ENCODE results near the gene MTUS2. TPM values are rescaled to one million over a fixed set of nuclear protein-coding genes. Genes with fewer than 3 reads are reported as not detected.

The MTUS2 gene
- total and polyA plus RNA-seq, 9 of the 15 experiments (the other 6 are each of a cell fraction or from before 2014, with no cell fraction given) = 0.01 to 0.28 (median 0.06) TPM; not detected in 1

DNA sequence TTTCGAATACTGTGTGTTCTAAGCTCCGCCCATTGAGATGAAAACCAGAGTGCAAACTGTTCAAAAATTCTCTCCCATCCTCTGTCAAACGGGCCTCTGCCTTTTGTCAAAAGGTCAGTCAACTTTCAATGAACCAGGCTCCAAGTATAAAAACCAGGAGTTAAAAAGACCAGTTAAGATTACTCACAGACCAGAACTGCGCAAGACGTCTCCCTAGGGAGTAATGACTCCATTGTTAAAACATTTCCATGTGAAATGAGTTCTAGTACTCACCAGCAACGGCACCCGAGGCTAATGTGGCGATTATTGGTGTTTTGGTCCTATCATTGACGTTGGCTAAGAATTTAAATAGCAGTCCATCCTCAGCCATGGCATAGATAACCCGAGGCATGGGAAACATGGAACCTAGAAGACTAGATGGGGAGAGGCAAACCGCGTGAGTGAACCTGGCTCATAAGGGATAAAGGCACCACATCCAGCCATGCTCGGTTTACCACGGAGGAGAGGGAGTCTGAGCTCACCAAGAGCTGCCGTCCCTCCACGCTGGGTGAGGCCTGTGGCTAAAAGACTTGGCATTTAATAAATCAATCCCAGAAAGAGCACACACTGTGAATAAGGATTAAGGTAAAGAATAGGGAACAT, 702.0 kb downstream of the MTUS2 start:
- H4K20me1 ChIP-seq (replicated peaks; ENCODE audit: control insufficient read depth, insufficient read depth, low read length) = no peaks in the 10 kb centered on the region; the same call in 1 of the 2 replicates
- FAIRE-seq (no peak), ATAC-seq (no peak), DNase-seq (ENCODE audit: extremely low read depth in 1 of 4, low spot score in 3 of 4) (no peak)
- no peak overlapping the region for H2AFZ ChIP-seq (ENCODE audit: low read depth, low read length)
- H3K9ac ChIP-seq (ENCODE audit: insufficient read depth in 1 of 2, low read depth in 2 of 2, low read length in 2 of 2) = no peak overlapping the region
- POLR2A ChIA-PET = interaction anchor here (1.4 kb wide), 1 partner anchor 15 kb away, joined by 4 read pairs; no protein-coding TSS in a partner anchor
- in situ Hi-C loops (cut with MboI) (no loop called here), intact Hi-C loops (cut with micrococcal nuclease) (no loop called here)
- H3K4me2 ChIP-seq (ENCODE audit: insufficient read depth, low read length) = no peak overlapping the region
- no TSS peak for BruUV-seq (replicated peaks)
- H3K9me1 ChIP-seq (ENCODE audit: control insufficient read depth, insufficient read depth, low read length) = no peaks in the 10 kb centered on the region
- 89% methylated on average over 16 of the region's 16 CpGs for WGBS (ENCODE audit: insufficient coverage, low coverage, missing lambda C conversion rate)
- CTCF ChIA-PET (ENCODE audit: low intra/inter-chr PET ratio) = no interaction called here
- H3K4me3 ChIP-seq = no peak overlapping the region
- no peak overlapping the region for H3K27ac ChIP-seq (ENCODE audit: extremely low read depth, low read depth, low read length)
- TF ChIP-seq ELF4 (CRISPR knock-in tag; IDR thresholded peaks at IDR 0.05) (no peak), PHF21A (IDR thresholded peaks at IDR 0.05; ENCODE audit: borderline replicate concordance, low read depth) (no peak), SIN3B (IDR thresholded peaks at IDR 0.05; ENCODE audit: low read depth) (no peak)
- TF ChIP-seq, protein P1, sequence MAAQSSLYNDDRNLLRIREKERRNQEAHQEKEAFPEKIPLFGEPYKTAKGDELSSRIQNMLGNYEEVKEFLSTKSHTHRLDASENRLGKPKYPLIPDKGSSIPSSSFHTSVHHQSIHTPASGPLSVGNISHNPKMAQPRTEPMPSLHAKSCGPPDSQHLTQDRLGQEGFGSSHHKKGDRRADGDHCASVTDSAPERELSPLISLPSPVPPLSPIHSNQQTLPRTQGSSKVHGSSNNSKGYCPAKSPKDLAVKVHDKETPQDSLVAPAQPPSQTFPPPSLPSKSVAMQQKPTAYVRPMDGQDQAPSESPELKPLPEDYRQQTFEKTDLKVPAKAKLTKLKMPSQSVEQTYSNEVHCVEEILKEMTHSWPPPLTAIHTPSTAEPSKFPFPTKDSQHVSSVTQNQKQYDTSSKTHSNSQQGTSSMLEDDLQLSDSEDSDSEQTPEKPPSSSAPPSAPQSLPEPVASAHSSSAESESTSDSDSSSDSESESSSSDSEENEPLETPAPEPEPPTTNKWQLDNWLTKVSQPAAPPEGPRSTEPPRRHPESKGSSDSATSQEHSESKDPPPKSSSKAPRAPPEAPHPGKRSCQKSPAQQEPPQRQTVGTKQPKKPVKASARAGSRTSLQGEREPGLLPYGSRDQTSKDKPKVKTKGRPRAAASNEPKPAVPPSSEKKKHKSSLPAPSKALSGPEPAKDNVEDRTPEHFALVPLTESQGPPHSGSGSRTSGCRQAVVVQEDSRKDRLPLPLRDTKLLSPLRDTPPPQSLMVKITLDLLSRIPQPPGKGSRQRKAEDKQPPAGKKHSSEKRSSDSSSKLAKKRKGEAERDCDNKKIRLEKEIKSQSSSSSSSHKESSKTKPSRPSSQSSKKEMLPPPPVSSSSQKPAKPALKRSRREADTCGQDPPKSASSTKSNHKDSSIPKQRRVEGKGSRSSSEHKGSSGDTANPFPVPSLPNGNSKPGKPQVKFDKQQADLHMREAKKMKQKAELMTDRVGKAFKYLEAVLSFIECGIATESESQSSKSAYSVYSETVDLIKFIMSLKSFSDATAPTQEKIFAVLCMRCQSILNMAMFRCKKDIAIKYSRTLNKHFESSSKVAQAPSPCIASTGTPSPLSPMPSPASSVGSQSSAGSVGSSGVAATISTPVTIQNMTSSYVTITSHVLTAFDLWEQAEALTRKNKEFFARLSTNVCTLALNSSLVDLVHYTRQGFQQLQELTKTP (IDR thresholded peaks at IDR 0.05; ENCODE audit: low read depth in 1 of 2, partially characterized antibody in 2 of 2) = no peak
- TF ChIP-seq, protein P2, sequence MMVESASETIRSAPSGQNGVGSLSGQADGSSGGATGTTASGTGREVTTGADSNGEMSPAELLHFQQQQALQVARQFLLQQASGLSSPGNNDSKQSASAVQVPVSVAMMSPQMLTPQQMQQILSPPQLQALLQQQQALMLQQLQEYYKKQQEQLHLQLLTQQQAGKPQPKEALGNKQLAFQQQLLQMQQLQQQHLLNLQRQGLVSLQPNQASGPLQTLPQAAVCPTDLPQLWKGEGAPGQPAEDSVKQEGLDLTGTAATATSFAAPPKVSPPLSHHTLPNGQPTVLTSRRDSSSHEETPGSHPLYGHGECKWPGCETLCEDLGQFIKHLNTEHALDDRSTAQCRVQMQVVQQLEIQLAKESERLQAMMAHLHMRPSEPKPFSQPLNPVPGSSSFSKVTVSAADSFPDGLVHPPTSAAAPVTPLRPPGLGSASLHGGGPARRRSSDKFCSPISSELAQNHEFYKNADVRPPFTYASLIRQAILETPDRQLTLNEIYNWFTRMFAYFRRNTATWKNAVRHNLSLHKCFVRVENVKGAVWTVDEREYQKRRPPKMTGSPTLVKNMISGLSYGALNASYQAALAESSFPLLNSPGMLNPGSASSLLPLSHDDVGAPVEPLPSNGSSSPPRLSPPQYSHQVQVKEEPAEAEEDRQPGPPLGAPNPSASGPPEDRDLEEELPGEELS (CRISPR knock-in tag; IDR thresholded peaks at IDR 0.05; ENCODE audit: borderline replicate concordance) = no peak
- H3K9me3 ChIP-seq (replicated peaks; ENCODE audit: control insufficient read depth, insufficient read depth, low read depth, low read length) = no peaks in the 10 kb centered on the region
- no peaks in the 10 kb centered on the region for H3K79me2 ChIP-seq (ENCODE audit: control insufficient read depth, insufficient read depth, low read length)
- no peaks in the 10 kb centered on the region for H3K4me1 ChIP-seq (replicated peaks in 1 of 2; ENCODE audit: control insufficient read depth in 2 of 2, insufficient read depth in 2 of 2, low read length in 2 of 2)
- H3K27me3 ChIP-seq (ENCODE audit: control insufficient read depth in 2 of 2, insufficient read depth in 2 of 2, low read length in 2 of 2) = no peaks in the 10 kb centered on the region
- H3K36me3 ChIP-seq (ENCODE audit: control insufficient read depth, insufficient read depth, low read length) = peaks cover 68% of the 10 kb centered on the region

Data from K562 (cell line).